GM19238 (cell line): Measurements from ENCODE around the gene ATP8A2.
"Not testable (repeated sequence)": the region's sequence is repeated elsewhere in the genome, so short reads cannot be mapped to it uniquely, and the experiment has no call there.

Experiments used
- DNase-seq: peaks from one replicate; pipeline ENCODE4 v3.0.0; 2011; ENCODE audit warnings: low spot score; ENCODE audit not compliant: insufficient read length

The ATP8A2 gene

DNA sequence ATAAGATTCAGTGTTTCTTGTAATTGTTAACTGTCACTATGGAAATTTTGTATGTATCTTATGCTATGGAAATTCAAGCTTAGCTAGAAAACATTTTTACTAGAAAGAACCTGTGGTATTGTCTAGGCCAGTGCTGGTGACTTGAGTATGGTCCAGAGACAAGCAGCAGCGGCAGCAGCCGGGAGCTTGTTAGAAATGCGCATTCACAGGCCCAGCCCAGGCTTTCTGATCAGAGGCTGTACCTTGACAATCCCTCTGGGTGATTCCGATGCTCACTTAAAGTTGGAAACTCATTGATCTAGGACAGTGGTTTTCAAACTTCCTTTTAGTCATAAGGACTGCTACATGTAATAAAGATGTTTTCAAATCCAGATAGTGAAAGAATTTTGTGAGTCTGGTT, 392.6 kb downstream of the ATP8A2 start:
- no peak for DNase-seq

DNA sequence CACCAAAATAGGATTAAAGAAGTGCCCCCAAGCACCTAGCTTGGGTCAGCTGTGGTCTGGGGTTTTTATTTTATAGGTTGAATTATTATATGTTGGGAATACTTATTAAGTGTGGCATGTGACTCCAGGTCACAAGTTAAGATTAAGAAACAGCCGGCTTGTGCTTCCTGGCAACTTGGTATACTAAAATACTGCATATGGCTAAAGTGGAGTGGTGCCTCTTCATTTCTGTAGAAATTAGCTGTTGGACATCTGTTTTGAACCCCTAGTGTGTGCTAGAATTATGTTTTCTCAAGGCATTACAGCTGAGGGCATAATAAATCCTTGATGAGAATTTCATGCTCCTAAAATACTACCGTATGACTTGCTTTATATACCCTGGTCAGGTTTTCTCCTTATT, 393.5 kb downstream of the ATP8A2 start:
- no peak for DNase-seq

DNA sequence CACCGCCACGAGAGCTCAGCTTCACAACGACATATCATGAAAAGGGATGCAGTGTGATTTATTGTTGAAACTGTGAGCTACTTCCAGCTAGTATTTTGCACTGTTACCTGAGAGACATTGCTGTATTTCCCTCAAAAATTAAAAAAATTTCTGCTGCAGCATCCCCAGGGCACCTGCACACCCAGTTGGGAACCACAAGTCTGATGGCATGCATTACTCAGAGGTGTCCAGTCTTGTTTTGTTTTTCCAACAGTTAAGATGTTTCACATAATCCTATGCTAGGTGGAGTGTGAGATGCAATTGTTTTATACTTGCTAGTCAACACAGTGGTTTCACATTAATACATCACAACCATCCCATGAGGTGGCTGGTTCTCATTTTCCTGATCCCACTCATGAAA, 394.8 kb downstream of the ATP8A2 start:
- no peak for DNase-seq

DNA sequence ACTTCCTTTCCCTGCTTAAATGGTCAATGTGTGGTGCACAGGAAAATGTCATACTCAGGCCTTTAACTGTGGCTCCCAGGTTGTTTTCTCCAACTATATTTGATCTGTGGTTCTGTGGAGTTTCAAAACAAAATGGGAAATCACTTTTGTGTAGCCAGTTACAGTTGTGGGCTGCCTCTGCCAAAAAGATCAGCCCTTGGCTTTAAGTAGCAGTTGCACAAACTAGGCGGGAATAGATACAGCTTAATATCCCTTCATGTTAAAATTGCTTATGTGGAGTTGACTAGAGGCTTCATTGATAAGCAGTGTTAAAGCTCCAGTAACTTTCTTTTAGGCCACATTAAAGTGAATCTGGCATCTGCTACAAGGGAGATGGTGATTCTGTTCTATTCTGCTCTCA, 395.2 kb downstream of the ATP8A2 start:
- no peak for DNase-seq

DNA sequence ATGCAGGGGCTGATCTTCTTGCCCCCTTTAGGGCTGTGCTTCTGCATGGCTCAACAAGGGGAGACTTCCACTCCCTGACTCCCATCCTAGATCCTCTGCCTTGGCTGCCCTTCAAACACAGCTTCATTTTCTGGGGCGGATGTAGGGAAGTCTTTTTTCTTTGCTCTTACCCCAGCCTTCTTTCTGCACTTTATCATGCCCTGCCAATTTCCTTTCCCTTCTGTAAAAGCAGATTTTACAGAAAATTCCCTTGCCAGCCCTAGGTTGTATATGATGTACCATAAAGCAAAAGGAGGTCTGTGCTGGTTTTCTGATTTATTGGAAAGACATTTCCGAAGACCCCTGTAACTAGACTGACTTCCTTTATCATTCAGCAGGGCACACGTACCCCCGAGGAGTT, 396.6 kb downstream of the ATP8A2 start:
- no peak for DNase-seq

DNA sequence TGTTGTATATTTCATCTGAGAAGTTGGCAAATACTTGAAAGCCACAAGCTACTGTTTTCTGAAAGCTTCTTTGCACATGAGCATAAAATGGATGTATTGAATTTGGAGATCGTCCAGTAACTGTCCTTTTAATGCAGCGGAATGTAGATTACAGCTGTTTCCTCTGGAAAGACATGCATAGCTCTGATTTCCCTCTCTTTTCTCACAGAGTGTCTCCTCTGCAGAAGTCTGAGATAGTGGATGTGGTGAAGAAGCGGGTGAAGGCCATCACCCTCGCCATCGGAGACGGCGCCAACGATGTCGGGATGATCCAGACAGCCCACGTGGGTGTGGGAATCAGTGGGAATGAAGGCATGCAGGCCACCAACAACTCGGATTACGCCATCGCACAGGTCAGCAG, 397.1 kb downstream of the ATP8A2 start:
- DNase-seq = no peak

DNA sequence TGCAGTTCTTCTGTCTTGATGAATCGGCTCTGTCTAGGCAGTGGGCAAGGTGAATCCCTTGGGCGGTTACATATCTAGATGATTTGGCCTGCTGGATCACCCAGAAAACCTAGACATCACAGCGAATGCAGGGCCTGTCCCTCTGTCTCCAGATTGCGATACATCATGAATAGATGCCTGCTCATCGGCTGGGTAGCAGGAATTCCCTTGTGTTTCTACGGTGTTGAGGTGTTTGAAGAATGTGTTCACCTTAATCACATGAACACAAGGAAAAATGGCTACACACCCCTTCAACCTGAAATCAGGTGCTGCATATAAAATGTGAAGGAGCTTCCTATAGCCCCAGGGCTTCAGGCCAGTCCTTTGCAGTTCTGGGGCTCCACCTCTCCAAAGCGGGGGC, 398.8 kb downstream of the ATP8A2 start:
- DNase-seq = no peak

DNA sequence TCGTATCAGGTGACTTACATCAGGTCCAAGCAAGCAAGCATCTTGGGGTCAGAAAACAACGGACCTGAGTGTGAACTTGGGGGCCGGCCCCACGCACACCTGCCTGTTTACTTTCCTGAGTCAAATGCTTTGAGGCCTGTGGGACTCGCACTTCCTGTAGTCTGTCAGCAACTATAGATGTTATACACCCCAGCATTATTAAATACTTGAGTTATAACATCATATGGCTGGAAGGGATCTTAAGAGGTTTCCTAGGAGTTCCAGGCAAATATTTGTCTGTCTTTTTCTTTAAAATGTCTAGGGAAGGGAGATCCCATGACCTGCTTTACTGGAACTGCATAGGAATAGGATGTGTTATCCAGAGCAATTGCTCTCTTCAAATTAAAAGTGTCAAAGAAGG, 399.4 kb downstream of the ATP8A2 start:
- DNase-seq = no peak

DNA sequence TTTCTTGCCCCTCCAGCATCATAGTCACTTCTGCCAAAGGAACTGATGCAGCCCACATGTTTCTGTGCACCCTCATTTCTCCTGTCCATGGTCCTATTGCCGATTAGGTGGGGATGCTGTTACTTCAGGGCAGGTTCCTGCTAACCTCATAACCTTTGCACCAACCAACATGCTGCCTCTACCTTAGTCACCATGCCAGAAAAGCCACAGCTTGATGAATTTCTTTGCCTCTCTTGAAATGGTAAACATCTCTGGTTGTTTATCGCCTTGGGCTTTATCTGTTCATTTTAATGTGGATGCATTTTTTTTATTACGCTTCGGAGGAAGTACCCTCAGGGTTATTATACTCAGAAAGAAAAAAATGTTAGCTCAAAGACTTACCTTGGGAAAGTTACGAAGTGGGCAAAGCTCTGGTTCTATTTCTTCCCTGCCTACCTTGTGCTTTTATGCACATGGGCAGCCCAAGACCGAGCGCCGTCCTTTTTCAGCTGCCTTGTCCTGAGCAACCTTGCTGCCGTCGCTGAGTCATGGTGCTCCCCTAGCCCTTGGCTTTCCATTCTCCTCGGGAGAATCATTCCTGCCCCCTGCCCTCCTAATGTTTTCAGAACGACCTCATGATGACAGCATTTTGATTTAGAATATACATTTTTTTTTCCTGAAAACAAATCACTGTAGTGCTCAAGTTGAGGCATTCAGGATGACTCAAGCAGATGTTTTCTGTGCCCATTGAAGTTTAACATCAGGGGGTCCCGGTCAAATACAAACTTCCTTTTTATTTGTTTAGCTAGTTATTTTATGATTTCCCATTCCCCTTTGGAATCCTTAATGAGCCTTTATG, 400.1 kb downstream of the ATP8A2 start:
- DNase-seq = no peak

DNA sequence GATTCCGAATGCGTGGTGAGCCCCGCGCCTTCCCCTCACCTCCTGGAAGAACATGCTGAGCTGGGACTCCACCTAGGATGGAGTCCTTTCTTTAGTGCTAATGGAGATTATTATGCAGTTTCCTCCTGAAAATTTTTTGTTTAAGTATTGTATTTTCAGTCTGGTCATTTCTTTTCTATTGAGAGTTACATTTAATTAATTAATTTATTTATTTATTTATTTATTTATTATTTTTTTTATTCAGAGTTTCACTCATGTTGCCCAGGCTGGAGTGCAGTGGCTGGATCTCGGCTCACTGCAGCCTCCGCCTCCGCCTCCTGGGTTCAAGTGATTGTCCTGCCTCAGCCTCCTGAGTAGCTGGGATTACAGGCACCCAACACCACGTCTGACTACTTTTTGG, 400.8 kb downstream of the ATP8A2 start:
- not testable (repeated sequence) for DNase-seq

DNA sequence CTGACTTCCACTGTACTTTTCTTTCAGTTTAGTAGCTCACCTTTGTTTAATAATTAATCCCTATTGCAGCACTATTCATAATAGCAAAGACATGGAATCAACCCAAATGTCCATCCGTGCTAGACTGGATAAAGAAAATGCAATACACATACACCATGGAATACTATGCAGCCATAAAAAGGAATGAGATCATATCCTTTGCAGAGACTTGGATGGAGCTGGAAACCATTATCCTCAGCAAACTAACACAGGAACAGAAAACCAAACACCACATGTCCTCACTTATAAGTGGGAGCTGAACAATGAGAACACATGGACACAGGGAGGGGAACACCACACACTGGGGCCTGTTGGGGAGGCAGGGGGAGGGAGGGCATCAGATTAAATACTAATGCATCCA, 402.3 kb downstream of the ATP8A2 start:
- DNase-seq = not testable (repeated sequence)

DNA sequence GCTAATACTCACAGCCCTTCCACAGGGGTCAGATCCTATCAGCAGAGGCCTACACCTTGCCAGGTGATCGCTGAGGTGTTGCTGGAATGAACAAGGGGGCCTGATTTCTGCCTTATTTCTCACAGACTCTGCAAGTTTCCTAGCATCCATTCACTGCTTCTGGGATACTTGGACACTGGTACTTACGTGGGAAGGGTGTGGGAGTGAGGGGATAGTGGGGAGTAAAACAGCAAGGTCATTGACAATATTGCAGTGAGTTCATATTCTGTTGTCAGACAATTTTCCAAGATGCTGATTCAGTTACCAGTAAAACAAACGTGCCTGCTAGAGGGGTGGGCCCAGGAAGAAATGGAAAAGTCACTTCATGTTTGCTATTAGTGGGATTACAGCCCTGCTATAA, 403.5 kb downstream of the ATP8A2 start:
- no peak for DNase-seq

DNA sequence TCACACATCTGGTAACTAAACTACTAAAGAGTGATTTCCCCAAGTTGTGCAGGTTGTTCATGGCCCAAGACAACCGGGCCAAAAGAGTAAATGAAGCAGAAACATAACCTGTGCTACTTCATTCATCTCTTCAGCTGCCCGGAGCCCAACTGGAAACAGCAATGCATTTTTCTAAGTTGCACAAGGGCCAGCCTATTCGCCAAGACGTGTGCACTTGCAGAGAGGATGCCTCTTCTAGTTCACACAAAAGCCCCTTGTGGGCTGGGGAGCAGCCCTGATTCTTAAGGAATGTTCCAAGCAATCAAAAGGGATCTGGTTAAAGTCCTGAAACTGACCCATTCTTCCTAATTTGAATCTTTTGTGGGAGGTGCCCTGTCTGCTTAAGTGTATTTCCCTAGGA, 404.2 kb downstream of the ATP8A2 start:
- DNase-seq = no peak

DNA sequence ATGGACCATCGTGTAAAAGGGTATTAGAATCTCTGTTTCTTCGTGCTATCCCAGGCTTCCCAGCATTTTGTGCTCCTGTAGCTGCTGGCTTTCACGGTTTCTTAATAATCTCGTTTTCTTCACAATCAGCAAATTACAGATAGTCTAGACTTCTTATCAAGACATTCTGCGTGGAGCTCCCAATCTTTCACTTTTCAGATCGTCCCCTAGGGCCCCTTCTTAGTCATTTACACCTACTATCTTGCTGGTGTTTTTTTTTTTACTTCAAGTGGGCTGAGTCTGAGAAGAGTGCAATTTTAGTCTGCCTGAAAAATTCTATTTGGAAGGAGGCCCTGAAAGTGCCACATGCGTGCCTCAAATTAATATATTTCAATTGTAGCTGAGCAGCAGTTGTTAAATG, 404.9 kb downstream of the ATP8A2 start:
- DNase-seq = no peak

DNA sequence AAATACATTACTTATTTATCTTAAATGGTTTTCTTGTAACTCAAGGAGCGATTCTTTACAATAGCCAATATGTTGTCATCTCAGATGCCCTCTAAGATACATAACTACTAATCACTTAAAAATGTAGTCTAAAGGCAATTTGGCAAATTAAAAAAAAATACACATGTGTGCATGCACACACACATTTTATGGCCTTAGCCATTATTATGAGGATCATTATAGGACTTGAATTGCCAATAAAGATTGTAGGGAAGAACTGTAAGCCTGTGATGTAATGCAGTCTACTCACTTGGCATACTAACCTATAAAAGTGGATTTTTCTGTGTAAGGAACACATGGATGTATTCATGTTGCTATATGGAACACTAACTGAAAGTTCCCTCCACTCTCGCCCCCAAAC, 405.7 kb downstream of the ATP8A2 start:
- DNase-seq = no peak

DNA sequence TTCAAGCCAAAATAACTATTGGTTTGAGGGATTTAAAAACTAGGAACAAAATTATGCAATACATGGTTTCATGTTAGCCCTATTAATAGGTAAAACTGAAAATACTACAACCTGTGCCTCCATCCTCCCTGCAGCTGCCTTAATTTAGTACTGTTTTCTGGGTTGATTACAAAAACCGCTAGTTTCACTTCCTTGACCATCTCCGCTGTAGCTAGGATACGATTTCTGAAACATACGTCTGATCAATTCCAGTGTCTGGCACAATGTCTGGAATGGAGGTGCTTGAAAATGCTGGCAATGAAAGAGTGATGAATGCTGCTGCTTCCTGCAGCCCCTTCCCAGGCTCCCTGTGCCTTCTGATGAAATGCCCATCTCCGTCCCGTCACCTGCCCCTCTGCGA, 406.6 kb downstream of the ATP8A2 start:
- DNase-seq = no peak

DNA sequence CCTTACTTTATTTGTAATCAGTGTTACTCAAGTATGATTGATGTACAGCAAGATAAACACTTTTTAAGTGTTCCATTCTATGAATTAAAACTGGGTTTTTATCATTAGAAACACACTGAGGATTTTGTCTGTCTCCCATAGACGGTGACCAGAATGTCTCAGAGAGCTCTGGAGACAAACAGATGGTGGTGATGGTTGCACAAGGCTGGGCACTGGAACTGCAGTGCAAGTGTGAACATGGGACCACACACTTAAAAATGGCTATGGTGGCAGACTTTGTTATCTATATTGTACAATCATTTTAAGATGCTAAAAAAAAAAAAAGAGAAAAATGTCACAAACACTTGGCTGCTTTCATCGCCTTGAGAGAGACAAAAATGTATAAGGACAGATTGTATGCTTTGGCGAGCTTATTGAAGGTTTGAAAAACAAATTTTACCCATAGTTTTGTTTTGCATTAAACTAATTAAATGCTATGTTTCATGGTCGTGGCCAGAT, 407.1 kb downstream of the ATP8A2 start:
- DNase-seq = no peak

DNA sequence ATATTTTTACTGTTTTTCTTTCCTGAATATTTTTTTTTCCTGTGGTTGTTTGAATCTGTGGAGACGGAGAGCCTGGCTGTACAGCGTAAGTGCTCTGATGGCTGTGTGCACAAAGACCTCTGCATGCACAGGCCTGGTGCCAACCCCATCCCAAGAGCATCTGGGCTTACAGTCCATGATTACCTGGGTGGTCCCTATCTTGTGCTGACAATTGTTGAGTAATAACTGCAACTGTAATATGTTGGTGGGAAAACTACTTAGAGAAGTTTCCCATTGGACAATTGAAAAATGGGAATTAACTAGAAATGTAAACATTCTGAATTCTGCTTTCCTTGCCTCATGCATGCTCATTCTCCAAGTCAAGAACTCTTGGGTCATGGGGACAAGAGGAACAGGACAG, 411.3 kb downstream of the ATP8A2 start:
- no peak for DNase-seq

DNA sequence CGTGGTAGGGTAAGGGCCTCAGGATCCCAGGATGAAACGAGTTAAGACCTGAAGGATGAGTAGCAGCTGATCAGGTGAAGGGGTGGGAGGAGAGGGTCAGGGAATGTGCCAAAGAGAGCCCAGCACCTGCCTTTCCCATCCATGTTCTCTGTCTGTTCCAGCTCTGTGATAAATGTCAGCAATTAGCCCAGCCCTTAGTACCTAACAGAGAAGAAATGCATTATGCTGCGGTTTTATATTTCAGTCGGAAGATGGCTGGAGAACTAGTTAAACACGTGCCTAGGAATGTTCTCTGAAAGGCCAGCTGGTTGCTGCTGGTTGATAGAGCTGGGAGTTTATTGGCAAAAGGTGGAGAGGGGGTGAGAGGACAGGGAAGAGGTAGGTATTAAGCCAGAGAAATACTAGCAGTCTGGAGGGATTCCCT, 411.8 kb downstream of the ATP8A2 start:
- no peak for DNase-seq

DNA sequence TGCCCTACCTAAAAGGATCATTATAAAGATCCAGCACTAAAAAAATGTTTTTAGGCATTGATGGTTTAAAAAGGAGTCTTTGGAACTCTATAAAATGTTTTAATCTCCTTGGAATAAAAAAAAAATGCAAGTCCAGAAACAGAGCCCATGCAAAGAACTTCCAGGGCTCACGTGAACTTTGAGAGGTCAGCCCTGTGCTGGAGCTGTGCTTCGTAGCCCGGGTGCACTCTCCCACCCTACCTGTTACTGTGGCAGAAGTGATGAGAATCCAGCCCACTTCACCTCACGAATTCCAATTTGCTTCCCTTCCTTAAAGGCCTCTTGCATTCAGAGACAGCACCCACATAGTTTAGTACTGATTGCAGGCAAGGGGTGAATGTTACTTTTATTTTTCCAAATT, 412.3 kb downstream of the ATP8A2 start:
- no peak for DNase-seq

DNA sequence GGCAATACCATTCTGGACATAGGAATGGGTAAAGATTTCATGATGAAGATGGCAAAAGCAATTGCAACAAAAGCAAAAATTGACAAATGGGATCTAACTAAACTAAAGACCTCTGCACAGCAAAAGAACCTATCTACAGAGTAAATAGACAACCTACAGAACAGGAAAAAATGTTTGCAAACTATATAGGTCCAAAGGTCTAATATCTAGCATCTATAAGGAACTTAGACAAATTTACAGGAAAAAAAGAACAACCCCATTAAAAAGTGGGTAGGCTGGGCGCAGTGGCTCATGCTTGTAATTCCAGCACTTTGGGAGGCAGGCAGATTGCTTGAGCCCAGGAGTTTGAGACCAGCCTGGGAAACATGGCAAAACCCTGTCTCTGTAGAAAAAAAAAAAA, 418.4 kb downstream of the ATP8A2 start:
- DNase-seq = not testable (repeated sequence)

DNA sequence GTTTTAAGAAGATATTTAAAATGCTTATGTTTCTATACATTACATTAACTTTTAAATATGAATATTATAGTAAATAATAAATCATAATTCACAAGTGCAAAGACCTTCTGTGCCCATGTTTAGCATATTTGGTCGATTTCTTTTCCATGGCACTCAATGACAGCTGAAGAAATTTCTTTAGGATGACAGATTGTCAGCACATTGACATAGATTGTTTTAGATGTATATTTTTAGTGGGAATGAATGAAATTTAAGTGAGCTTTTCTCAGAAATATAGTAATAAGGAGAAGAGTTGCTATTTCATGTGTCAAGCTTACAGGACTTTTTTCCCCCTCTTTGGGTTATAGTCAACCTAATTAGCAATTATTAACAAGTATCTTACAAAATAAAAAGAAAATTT, 423.5 kb downstream of the ATP8A2 start:
- no peak for DNase-seq

DNA sequence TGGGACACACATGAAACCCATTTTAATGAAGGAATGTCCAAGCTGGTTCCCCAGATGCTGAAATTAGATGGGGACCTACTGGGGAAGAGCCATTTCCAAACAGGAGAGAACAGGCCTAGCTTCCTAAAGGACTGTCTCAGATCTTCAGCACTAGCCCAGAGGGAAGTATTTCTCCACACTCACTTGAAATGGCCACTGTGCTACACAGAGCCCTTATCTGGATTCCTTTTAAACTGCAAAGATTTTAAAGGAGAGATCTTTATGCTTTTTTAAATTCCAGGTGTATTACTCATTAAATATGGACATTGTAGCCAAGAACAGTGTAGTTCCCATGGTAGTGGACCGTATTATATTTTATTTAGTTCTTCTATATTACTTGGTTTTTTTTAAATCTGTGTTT, 424.7 kb downstream of the ATP8A2 start:
- no peak for DNase-seq
